Ishikawa (cell line): ENCODE measurements around the gene UROD.

ENCODE experiments used
- CEBPB ChIP-seq: IDR thresholded peaks from 2 replicates; pipeline ENCODE4 v1.6.1; 2012
- EGR1 ChIP-seq: IDR thresholded peaks from 2 replicates; pipeline ENCODE4 v1.6.1; 2012
- EP300 ChIP-seq: IDR thresholded peaks from 2 replicates; pipeline ENCODE4 v1.6.1; 2012; ENCODE audit warnings: borderline replicate concordance
- MAX ChIP-seq: IDR thresholded peaks from 2 replicates; pipeline ENCODE4 v1.6.1; 2012
- NFIC ChIP-seq: IDR thresholded peaks from 2 replicates; pipeline ENCODE4 v1.6.1; 2012
- RAD21 ChIP-seq: IDR thresholded peaks from 2 replicates; pipeline ENCODE4 v1.6.1; 2012; ENCODE audit warnings: low read depth
- TAF1 ChIP-seq: IDR thresholded peaks from 2 replicates; pipeline ENCODE4 v1.6.1; 2012; ENCODE audit warnings: low read depth, mild to moderate bottlenecking
- TCF12 ChIP-seq: IDR thresholded peaks from 2 replicates; pipeline ENCODE4 v1.6.1; 2012; ENCODE audit warnings: low read depth
- TEAD4 ChIP-seq: IDR thresholded peaks from 2 replicates; pipeline ENCODE4 v1.6.1; 2012
- YY1 ChIP-seq: IDR thresholded peaks from 2 replicates; pipeline ENCODE4 v1.6.1; 2012; ENCODE audit warnings: low read depth
- ZBTB7A ChIP-seq: IDR thresholded peaks from 2 replicates; pipeline ENCODE4 v1.6.1; 2012; ENCODE audit warnings: low read depth
- TF ChIP-seq, protein P1 (sequence below): IDR thresholded peaks from 2 replicates; pipeline ENCODE4 v1.6.1; 2012; ENCODE audit warnings: low read depth, mild to moderate bottlenecking
- TF ChIP-seq, protein P2 (sequence below): IDR thresholded peaks from 2 replicates; pipeline ENCODE4 v1.6.1; 2012

DNA sequence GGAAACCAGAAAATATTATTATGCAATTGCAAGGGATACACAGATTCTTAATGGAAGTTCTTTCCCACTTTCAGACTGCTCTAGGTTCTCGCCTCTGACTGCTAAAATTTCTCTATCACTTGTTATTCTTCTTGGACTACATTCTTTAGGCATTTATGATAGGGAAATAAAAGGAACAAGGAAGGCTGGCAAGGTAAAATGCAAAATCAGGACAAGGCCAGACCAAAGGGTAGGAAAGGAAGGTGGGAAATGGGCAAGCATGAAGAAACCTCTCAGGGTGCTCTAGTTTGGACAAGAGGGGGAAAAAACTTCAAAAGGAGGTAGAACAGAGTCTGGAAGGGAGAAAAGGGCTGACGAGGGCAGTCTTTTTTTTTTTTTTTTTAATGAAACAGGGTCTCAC lies 26.2 kb downstream of the UROD start:
- TF ChIP-seq RAD21 = no peak
- TF ChIP-seq EGR1 = no peak
- TF ChIP-seq CEBPB = no peak
- TF ChIP-seq MAX = no peak
- no peak for TF ChIP-seq TAF1
- no peak for TF ChIP-seq TEAD4
- TF ChIP-seq, protein P1, sequence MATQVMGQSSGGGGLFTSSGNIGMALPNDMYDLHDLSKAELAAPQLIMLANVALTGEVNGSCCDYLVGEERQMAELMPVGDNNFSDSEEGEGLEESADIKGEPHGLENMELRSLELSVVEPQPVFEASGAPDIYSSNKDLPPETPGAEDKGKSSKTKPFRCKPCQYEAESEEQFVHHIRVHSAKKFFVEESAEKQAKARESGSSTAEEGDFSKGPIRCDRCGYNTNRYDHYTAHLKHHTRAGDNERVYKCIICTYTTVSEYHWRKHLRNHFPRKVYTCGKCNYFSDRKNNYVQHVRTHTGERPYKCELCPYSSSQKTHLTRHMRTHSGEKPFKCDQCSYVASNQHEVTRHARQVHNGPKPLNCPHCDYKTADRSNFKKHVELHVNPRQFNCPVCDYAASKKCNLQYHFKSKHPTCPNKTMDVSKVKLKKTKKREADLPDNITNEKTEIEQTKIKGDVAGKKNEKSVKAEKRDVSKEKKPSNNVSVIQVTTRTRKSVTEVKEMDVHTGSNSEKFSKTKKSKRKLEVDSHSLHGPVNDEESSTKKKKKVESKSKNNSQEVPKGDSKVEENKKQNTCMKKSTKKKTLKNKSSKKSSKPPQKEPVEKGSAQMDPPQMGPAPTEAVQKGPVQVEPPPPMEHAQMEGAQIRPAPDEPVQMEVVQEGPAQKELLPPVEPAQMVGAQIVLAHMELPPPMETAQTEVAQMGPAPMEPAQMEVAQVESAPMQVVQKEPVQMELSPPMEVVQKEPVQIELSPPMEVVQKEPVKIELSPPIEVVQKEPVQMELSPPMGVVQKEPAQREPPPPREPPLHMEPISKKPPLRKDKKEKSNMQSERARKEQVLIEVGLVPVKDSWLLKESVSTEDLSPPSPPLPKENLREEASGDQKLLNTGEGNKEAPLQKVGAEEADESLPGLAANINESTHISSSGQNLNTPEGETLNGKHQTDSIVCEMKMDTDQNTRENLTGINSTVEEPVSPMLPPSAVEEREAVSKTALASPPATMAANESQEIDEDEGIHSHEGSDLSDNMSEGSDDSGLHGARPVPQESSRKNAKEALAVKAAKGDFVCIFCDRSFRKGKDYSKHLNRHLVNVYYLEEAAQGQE = no peak
- TF ChIP-seq ZBTB7A = no peak
- no peak for TF ChIP-seq YY1
- no peak for TF ChIP-seq NFIC
- no peak for TF ChIP-seq EP300
- TF ChIP-seq TCF12 = no peak
- TF ChIP-seq, protein P2, sequence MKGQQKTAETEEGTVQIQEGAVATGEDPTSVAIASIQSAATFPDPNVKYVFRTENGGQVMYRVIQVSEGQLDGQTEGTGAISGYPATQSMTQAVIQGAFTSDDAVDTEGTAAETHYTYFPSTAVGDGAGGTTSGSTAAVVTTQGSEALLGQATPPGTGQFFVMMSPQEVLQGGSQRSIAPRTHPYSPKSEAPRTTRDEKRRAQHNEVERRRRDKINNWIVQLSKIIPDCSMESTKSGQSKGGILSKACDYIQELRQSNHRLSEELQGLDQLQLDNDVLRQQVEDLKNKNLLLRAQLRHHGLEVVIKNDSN = no peak
